ENCODE data around the gene CHAF1A. TPM values are rescaled to one million over a fixed set of nuclear protein-coding genes. Genes with fewer than 3 reads are reported as not detected.

CHAF1A gene
- total RNA-seq, 1 experiment from 2014 or later: 161 TPM

DNA sequence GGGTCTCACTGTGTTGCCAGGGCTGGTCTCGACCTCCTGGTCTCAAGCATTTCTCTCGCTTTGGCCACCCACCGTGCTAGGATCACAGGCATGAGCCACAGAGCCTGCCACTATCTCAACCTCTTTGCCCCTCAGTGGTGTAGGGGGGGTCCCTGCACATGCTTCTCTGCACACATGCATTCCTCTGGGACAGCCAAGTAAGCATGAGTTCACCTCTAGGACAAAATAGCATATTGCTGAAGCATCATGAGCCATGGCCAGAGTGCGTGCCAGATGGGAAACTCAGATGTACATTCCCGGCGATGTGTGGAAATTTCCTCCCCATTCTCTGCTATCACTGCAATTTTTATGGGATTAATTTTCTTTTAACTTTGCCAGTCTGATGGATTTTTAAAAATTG, 23.1 kb downstream of the CHAF1A start:
- Mint-ChIP-seq H3K9me3 (no peaks in the 10 kb centered on the region), H3K4me1 (no peaks in the 10 kb centered on the region), H3K27ac (peak overlapping the region; percentile 33; the same call in 1 of the 2 replicates), H3K27me3 (ENCODE audit: low read depth) (no peaks in the 10 kb centered on the region), H3K4me3 (no peak overlapping the region), H3K36me3 (peaks cover 65% of the 10 kb centered on the region)
- TF ChIP-seq, protein P1, sequence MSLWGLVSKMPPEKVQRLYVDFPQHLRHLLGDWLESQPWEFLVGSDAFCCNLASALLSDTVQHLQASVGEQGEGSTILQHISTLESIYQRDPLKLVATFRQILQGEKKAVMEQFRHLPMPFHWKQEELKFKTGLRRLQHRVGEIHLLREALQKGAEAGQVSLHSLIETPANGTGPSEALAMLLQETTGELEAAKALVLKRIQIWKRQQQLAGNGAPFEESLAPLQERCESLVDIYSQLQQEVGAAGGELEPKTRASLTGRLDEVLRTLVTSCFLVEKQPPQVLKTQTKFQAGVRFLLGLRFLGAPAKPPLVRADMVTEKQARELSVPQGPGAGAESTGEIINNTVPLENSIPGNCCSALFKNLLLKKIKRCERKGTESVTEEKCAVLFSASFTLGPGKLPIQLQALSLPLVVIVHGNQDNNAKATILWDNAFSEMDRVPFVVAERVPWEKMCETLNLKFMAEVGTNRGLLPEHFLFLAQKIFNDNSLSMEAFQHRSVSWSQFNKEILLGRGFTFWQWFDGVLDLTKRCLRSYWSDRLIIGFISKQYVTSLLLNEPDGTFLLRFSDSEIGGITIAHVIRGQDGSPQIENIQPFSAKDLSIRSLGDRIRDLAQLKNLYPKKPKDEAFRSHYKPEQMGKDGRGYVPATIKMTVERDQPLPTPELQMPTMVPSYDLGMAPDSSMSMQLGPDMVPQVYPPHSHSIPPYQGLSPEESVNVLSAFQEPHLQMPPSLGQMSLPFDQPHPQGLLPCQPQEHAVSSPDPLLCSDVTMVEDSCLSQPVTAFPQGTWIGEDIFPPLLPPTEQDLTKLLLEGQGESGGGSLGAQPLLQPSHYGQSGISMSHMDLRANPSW (CRISPR knock-in tag; conservative IDR thresholded peaks at IDR 0.05; ENCODE audit: low read depth): no peak
- TF ChIP-seq, protein P2, sequence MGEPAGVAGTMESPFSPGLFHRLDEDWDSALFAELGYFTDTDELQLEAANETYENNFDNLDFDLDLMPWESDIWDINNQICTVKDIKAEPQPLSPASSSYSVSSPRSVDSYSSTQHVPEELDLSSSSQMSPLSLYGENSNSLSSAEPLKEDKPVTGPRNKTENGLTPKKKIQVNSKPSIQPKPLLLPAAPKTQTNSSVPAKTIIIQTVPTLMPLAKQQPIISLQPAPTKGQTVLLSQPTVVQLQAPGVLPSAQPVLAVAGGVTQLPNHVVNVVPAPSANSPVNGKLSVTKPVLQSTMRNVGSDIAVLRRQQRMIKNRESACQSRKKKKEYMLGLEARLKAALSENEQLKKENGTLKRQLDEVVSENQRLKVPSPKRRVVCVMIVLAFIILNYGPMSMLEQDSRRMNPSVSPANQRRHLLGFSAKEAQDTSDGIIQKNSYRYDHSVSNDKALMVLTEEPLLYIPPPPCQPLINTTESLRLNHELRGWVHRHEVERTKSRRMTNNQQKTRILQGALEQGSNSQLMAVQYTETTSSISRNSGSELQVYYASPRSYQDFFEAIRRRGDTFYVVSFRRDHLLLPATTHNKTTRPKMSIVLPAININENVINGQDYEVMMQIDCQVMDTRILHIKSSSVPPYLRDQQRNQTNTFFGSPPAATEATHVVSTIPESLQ (CRISPR knock-in tag; IDR thresholded peaks at IDR 0.05): no peak
- TF ChIP-seq, protein P3, sequence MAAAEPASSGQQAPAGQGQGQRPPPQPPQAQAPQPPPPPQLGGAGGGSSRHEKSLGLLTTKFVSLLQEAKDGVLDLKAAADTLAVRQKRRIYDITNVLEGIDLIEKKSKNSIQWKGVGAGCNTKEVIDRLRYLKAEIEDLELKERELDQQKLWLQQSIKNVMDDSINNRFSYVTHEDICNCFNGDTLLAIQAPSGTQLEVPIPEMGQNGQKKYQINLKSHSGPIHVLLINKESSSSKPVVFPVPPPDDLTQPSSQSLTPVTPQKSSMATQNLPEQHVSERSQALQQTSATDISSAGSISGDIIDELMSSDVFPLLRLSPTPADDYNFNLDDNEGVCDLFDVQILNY (CRISPR knock-in tag; IDR thresholded peaks at IDR 0.05): no peak
- no peak for DNase-seq (ENCODE audit: low spot score)
- POLR2A ChIA-PET: no interaction called here
- CTCF ChIA-PET: no interaction called here
- ATAC-seq: no peak

DNA sequence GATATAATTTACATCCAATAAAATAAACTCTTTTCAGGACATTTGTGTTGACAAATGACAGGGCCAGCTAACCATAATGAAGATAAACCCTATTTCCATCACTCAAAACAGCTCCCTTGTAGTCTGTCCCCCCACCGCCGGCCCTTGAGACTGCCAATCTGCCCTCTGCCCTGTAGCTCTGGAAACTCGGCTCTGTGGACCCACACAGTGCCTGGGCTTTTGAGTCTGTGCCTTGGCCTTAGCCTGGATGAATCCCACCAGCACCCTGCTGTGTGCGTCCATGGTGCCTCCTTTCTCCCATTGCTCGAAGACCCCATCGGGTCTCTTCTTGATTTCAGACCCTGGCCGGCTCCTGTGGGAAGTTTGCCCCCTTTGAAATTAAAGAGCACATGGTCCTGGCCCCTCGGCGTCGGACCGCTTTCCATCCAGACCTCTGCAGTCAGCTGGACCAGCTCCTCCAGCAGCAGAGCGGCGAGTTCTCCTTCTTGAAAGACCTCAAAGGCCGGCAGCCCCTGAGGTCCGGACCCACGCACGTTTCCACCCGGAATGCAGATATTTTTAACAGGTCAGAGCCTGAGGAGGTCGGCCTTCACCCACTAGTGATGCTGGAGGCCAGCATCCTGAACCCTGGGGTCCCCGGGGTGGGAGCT, 26.0 kb downstream of the CHAF1A start:
- ChIA-PET CTCF (no interaction called here), POLR2A (no interaction called here)
- Mint-ChIP-seq H3K4me3 (no peak overlapping the region), H3K9me3 (no peaks in the 10 kb centered on the region), H3K27me3 (ENCODE audit: low read depth) (no peaks in the 10 kb centered on the region), H3K36me3 (peaks cover 79% of the 10 kb centered on the region), H3K4me1 (no peaks in the 10 kb centered on the region), H3K27ac (no peak overlapping the region)
- no peak for ATAC-seq
- no peak for DNase-seq (ENCODE audit: low spot score)
- TF ChIP-seq, protein P3 (CRISPR knock-in tag; IDR thresholded peaks at IDR 0.05): no peak
- TF ChIP-seq CREB1 (CRISPR knock-in tag; IDR thresholded peaks at IDR 0.05) (no peak), TCF7 (CRISPR knock-in tag; IDR thresholded peaks at IDR 0.05; ENCODE audit: low read depth) (no peak), ESRRA (CRISPR knock-in tag; IDR thresholded peaks at IDR 0.05; ENCODE audit: borderline replicate concordance) (no peak), ETV6 (CRISPR knock-in tag; IDR thresholded peaks at IDR 0.05) (no peak), ELF4 (CRISPR knock-in tag; IDR thresholded peaks at IDR 0.05; ENCODE audit: low read depth) (no peak), ZNF317 (CRISPR knock-in tag; IDR thresholded peaks at IDR 0.05; ENCODE audit: borderline replicate concordance, low read depth) (no peak), ZNF219 (CRISPR knock-in tag; IDR thresholded peaks at IDR 0.05; ENCODE audit: borderline replicate concordance) (no peak), PRRX2 (CRISPR knock-in tag; IDR thresholded peaks at IDR 0.05) (no peak), SP1 (CRISPR knock-in tag; conservative IDR thresholded peaks at IDR 0.05) (no peak), FOXJ3 (CRISPR knock-in tag; IDR thresholded peaks at IDR 0.05; ENCODE audit: borderline replicate concordance) (no peak)
- TF ChIP-seq, protein P1 (CRISPR knock-in tag; conservative IDR thresholded peaks at IDR 0.05; ENCODE audit: low read depth): no peak
- TF ChIP-seq, protein P4, sequence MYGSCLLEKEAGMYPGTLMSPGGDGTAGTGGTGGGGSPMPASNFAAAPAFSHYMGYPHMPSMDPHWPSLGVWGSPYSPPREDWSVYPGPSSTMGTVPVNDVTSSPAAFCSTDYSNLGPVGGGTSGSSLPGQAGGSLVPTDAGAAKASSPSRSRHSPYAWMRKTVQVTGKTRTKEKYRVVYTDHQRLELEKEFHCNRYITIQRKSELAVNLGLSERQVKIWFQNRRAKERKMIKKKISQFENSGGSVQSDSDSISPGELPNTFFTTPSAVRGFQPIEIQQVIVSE (CRISPR knock-in tag; IDR thresholded peaks at IDR 0.05; ENCODE audit: borderline replicate concordance): no peak
- TF ChIP-seq, protein P5, sequence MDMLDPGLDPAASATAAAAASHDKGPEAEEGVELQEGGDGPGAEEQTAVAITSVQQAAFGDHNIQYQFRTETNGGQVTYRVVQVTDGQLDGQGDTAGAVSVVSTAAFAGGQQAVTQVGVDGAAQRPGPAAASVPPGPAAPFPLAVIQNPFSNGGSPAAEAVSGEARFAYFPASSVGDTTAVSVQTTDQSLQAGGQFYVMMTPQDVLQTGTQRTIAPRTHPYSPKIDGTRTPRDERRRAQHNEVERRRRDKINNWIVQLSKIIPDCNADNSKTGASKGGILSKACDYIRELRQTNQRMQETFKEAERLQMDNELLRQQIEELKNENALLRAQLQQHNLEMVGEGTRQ (CRISPR knock-in tag; IDR thresholded peaks at IDR 0.05): no peak
- TF ChIP-seq, protein P6, sequence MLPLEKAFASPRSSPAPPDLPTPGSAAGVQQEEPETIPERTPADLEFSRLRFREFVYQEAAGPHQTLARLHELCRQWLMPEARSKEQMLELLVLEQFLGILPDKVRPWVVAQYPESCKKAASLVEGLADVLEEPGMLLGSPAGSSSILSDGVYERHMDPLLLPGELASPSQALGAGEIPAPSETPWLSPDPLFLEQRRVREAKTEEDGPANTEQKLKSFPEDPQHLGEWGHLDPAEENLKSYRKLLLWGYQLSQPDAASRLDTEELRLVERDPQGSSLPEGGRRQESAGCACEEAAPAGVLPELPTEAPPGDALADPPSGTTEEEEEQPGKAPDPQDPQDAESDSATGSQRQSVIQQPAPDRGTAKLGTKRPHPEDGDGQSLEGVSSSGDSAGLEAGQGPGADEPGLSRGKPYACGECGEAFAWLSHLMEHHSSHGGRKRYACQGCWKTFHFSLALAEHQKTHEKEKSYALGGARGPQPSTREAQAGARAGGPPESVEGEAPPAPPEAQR (CRISPR knock-in tag; IDR thresholded peaks at IDR 0.05): no peak
- TF ChIP-seq, protein P7, sequence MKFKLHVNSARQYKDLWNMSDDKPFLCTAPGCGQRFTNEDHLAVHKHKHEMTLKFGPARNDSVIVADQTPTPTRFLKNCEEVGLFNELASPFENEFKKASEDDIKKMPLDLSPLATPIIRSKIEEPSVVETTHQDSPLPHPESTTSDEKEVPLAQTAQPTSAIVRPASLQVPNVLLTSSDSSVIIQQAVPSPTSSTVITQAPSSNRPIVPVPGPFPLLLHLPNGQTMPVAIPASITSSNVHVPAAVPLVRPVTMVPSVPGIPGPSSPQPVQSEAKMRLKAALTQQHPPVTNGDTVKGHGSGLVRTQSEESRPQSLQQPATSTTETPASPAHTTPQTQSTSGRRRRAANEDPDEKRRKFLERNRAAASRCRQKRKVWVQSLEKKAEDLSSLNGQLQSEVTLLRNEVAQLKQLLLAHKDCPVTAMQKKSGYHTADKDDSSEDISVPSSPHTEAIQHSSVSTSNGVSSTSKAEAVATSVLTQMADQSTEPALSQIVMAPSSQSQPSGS (CRISPR knock-in tag; IDR thresholded peaks at IDR 0.05; ENCODE audit: borderline replicate concordance, low read depth): no peak
